ENCODE measurements around the gene AEBP1.

DNA sequence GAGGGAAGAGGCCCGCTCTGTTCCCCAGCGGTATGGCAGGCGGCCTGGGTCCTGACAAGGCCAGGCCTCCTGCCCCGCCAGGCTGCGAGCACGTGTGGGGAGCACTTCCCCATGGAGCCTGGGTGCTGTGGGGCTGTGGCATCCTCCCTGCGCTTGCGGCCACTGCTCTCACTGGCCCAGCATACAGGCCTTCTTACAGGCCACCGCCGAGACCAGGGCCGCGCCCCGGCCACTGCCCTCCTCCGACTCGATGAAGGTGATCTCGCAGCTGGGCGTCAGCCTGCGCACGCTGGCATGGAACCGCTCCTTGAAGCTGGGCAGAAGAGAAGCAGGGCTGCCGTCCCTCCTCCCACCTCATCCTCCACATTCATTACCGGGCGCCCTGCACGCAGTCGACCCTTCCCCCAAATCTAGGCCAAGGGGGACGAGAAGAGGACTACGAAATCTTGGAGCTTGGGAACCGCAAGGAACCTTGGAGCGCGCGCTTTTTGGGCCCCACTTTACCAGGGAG is 40.9 kb downstream of the AEBP1 start:
- TF ChIP-seq, protein P1, sequence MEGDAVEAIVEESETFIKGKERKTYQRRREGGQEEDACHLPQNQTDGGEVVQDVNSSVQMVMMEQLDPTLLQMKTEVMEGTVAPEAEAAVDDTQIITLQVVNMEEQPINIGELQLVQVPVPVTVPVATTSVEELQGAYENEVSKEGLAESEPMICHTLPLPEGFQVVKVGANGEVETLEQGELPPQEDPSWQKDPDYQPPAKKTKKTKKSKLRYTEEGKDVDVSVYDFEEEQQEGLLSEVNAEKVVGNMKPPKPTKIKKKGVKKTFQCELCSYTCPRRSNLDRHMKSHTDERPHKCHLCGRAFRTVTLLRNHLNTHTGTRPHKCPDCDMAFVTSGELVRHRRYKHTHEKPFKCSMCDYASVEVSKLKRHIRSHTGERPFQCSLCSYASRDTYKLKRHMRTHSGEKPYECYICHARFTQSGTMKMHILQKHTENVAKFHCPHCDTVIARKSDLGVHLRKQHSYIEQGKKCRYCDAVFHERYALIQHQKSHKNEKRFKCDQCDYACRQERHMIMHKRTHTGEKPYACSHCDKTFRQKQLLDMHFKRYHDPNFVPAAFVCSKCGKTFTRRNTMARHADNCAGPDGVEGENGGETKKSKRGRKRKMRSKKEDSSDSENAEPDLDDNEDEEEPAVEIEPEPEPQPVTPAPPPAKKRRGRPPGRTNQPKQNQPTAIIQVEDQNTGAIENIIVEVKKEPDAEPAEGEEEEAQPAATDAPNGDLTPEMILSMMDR (IDR thresholded peaks at IDR 0.05; ENCODE audit: low read depth, low read length), result no peak
- TF ChIP-seq EZH2phosphoT487 (IDR thresholded peaks at IDR 0.05; ENCODE audit: low read depth), result no peak

Measured in OCI-LY3 (cell line).